ENCODE measurements around the gene CLTB.

Gene CLTB

DNA sequence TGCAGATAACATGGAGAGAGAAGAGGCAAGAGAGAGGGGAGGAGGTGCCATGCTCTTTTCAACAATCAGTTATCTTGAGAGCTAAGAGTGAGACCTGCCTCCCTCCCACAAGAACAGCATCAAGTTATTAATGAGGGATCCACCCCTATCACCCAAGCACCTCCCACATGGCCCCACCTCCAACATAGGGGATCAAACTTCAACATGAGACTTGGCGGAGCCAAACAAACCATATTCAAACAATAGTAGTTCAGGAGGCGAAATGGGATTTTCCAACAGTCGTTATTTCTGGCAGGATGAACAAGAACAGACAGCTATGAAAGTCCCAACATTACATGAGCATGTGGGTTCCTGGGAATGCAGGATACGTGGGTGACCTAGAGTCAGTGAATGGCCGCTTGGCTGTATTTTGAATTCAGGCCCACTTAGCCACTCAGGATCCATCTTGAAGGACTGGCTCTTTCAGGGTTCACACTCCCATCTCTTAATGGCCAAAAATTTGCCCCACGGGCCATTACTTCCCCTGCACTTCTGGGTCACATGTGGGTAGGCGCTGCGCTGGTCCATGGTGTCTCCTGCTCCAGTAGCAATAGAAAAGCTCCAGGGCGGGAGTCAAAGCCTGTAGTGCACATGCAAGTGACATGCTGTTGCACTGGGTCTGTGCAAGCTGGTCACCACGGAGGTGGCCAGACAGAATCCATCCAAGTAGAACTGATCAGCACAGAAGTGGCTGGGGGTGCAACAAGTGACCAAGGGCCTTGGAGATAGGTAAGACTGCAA, 24.8 kb upstream of the CLTB start:
- H3K27me3 ChIP-seq (ENCODE audit: insufficient read depth, poor library complexity, severe bottlenecking): no peaks in the 10 kb centered on the region
- no peaks in the 10 kb centered on the region for H3K36me3 ChIP-seq (ENCODE audit: low read depth)
- H3K9me3 ChIP-seq (ENCODE audit: severe bottlenecking): no peaks in the 10 kb centered on the region
- ATAC-seq (ENCODE audit: low read depth): no peak
- H3K4me3 ChIP-seq (ENCODE audit: severe bottlenecking): no peak overlapping the region
- no peak for DNase-seq (ENCODE audit: low spot score)
- TF ChIP-seq, protein P1, sequence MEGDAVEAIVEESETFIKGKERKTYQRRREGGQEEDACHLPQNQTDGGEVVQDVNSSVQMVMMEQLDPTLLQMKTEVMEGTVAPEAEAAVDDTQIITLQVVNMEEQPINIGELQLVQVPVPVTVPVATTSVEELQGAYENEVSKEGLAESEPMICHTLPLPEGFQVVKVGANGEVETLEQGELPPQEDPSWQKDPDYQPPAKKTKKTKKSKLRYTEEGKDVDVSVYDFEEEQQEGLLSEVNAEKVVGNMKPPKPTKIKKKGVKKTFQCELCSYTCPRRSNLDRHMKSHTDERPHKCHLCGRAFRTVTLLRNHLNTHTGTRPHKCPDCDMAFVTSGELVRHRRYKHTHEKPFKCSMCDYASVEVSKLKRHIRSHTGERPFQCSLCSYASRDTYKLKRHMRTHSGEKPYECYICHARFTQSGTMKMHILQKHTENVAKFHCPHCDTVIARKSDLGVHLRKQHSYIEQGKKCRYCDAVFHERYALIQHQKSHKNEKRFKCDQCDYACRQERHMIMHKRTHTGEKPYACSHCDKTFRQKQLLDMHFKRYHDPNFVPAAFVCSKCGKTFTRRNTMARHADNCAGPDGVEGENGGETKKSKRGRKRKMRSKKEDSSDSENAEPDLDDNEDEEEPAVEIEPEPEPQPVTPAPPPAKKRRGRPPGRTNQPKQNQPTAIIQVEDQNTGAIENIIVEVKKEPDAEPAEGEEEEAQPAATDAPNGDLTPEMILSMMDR (IDR thresholded peaks at IDR 0.05; ENCODE audit: poor library complexity, severe bottlenecking): no peak
- H3K27ac ChIP-seq (ENCODE audit: poor library complexity, severe bottlenecking): no peak overlapping the region
- H3K4me1 ChIP-seq (ENCODE audit: insufficient read depth, poor library complexity, severe bottlenecking): peaks cover 11% of the 10 kb centered on the region

DNA sequence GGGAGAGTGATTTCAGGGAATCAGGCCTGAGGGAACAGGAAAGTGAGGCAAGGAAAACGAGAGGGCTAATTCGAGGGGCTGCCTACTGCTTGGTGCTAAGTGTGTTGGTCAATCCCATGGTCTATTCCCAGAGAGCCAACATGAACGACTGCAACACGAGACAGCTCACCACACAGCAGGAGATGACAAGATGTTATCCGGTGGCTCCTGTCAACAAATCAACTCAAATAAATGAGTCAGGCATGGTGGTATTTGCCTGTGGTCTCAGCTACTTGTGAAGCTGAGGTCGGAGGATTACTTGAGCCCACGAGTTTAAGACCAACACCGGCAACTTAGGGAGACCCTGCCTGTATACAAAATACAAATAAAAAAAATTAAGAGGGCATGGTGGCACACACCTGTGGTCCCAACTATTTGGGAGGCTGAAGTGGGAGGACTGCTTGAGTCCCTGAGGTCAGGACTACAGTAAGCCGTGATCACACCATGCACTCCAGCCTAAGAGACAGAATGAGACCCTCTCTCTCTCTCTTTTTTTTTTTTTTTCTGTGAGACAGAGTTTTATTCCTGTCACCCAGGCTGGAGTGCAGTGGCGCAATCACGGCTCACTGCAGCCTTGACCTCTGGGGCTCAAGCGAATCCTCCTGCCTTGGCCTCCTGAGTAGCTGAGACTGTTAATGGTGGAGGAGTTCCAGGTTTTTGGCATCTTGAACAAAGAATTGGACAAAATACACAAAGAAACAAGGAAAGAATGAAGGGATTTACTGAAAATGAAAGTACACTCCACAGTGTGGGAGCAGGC, 22.8 kb upstream of the CLTB start:
- peaks cover 11% of the 10 kb centered on the region for H3K4me1 ChIP-seq (ENCODE audit: insufficient read depth, poor library complexity, severe bottlenecking)
- TF ChIP-seq, protein P1 (IDR thresholded peaks at IDR 0.05; ENCODE audit: poor library complexity, severe bottlenecking): no peak
- H3K4me3 ChIP-seq (ENCODE audit: severe bottlenecking): no peak overlapping the region
- H3K27me3 ChIP-seq (ENCODE audit: insufficient read depth, poor library complexity, severe bottlenecking): no peaks in the 10 kb centered on the region
- DNase-seq (ENCODE audit: low spot score): no peak
- ATAC-seq (ENCODE audit: low read depth): peak; percentile 81
- no peaks in the 10 kb centered on the region for H3K36me3 ChIP-seq (ENCODE audit: low read depth)
- H3K9me3 ChIP-seq (ENCODE audit: severe bottlenecking): no peaks in the 10 kb centered on the region
- no peak overlapping the region for H3K27ac ChIP-seq (ENCODE audit: poor library complexity, severe bottlenecking)

DNA sequence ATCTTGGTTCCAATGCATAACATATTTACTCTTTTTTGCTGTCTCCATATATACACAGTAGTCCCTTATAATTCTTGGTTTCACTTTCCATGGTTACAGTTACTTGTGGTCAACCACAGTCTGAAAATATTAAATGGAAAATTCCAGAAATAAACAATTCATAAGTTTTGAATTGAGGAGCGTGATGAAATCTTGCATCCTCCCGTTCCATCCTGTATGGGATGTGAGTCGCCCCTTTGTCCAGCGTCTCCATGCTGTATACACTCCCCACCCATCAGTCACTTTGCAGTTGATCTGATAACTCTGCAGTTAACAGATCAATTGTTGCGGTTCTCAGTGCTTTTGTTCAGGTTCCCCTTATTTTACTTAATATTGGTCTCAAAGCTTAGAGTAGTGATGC, 20.3 kb upstream of the CLTB start:
- TF ChIP-seq, protein P1 (IDR thresholded peaks at IDR 0.05; ENCODE audit: poor library complexity, severe bottlenecking): no peak
- Histone ChIP-seq H3K36me3 (ENCODE audit: low read depth) (no peaks in the 10 kb centered on the region), H3K9me3 (ENCODE audit: severe bottlenecking) (no peaks in the 10 kb centered on the region), H3K27me3 (ENCODE audit: insufficient read depth, poor library complexity, severe bottlenecking) (no peaks in the 10 kb centered on the region), H3K4me3 (ENCODE audit: severe bottlenecking) (peak overlapping the region; percentile 4), H3K4me1 (ENCODE audit: insufficient read depth, poor library complexity, severe bottlenecking) (peaks cover 11% of the 10 kb centered on the region), H3K27ac (ENCODE audit: poor library complexity, severe bottlenecking) (no peak overlapping the region)
- DNase-seq (ENCODE audit: low spot score): no peak
- peak; percentile 62; the same call in 2 of the 3 replicates for ATAC-seq (ENCODE audit: low read depth)

DNA sequence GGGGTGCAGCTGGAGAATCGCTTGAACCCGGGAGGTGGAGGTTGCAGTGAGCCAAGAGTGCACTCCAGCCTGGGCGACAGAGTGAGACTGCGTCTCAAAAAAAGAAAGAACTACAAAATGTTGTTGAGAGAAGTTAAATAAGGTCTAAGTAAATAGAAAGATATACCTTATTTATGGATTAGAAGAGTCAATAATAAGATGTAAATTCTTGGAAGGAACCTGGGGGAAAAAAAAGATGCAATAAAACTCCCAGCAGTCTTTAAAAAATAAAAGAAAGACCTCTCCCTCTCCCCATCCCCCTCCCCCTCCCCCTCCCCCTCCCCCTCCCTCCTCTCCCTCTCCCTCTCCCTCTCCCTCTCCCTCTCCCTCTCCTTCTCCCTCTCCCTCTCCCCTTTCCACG, 16.4 kb upstream of the CLTB start:
- Histone ChIP-seq H3K9me3 (ENCODE audit: severe bottlenecking) (no peaks in the 10 kb centered on the region), H3K4me3 (ENCODE audit: severe bottlenecking) (no peak overlapping the region), H3K27me3 (ENCODE audit: insufficient read depth, poor library complexity, severe bottlenecking) (no peaks in the 10 kb centered on the region), H3K27ac (ENCODE audit: poor library complexity, severe bottlenecking) (no peak overlapping the region), H3K36me3 (ENCODE audit: low read depth) (no peaks in the 10 kb centered on the region), H3K4me1 (ENCODE audit: insufficient read depth, poor library complexity, severe bottlenecking) (peaks cover 12% of the 10 kb centered on the region)
- DNase-seq (ENCODE audit: low spot score): no peak
- no peak for ATAC-seq (ENCODE audit: low read depth)
- TF ChIP-seq, protein P1 (IDR thresholded peaks at IDR 0.05; ENCODE audit: poor library complexity, severe bottlenecking): no peak
